Ovary (tissue), 9 donors: ENCODE measurements around the gene CACNA2D3. TPM values are rescaled to one million over a fixed set of nuclear protein-coding genes. Genes with fewer than 3 reads are reported as not detected.

Experiments
- DNase-seq, 5 donors: peaks; one replicate each; pipeline ENCODE4 v3.0.0-alpha.2; 2019 to 2020
- H3K27ac ChIP-seq, 2 donors: fragments of 200-600 bp; one replicate each; pipeline versions ENCODE4 v1.5.1 to v1.8.0; 2019 to 2022
- H3K27me3 ChIP-seq: fragments of 200-600 bp; one replicate; pipeline ENCODE4 v1.8.0; 2022
- H3K36me3 ChIP-seq: fragments of 200-600 bp; sonication (generic); one replicate; pipeline ENCODE4 v1.5.1; 2019
- H3K4me1 ChIP-seq: one replicate; pipeline ENCODE4 v1.8.1; 2013; ENCODE audit warnings: mild to moderate bottlenecking, moderate library complexity; ENCODE audit not compliant: insufficient read depth
- H3K4me3 ChIP-seq: fragments of 200-600 bp; sonication (generic); one replicate; pipeline ENCODE4 v1.5.1; 2017
- H3K9me3 ChIP-seq, 2 donors: fragments of 200-600 bp in 1 of 2; sonication (generic) in 1 of 2; one replicate each; pipeline versions ENCODE4 v1.5.1 to v1.8.1; 2013 to 2019; ENCODE audit warnings: mild to moderate bottlenecking in 1 of 2, moderate library complexity in 1 of 2
- CTCF ChIP-seq, 3 donors: fragments of 450-650 bp in 2 of 3; fragments of 200-600 bp in 1 of 3; IDR thresholded peaks; one replicate each; pipeline versions ENCODE4 v1.5.1 to v1.8.0; 2016 to 2022; ENCODE audit warnings: antibody characterized with exemption in 3 of 3, mild to moderate bottlenecking in 1 of 3
- EP300 ChIP-seq: sonication (generic); formaldehyde crosslinking; IDR thresholded peaks from one replicate; pipeline ENCODE4 v1.6.1; 2017; ENCODE audit warnings: antibody characterized with exemption
- POLR2A ChIP-seq: fragments of 450-650 bp; IDR thresholded peaks from one replicate; pipeline ENCODE4 v1.6.1; 2017; ENCODE audit warnings: antibody characterized with exemption, mild to moderate bottlenecking, moderate library complexity
- WGBS, 3 donors: extraction: QIAGEN DNeasy Blood & Tissue Kit in 1 of 3; methylation state at CpG; one replicate each; pipeline versions ENCODE4 v1.1.5 to v1.1.7; 2013 to 2017; 5-methylcytosine and 5-hydroxymethylcytosine counted together
- intact Hi-C, 4 donors: fragments of 100-400 bp; cut with DNase I; formaldehyde crosslinking; loops; one replicate each; pipeline versions ENCODE4 v1.11.0 to v1.15.1; 2022 to 2023
- polyA plus RNA-seq, 2 donors: library from polyadenylated mRNA; stranded (reverse); fragments of 200-250 nt in 1 of 2; fragments of 350-450 nt in 1 of 2; fragmentation: Illumina TruSeq in 1 of 2; extraction: RNeasy Lipid Tissue Mini Kit (QIAGEN cat#74804) in 1 of 2; gene quantifications; one replicate each; pipeline ENCODE4 v1.2.3, GENCODE V29; 2013 to 2014
- total RNA-seq, 7 donors: library from RNA; depleted of rRNA in 2 of 7; stranded (reverse); fragments of >200 nt in 2 of 7; fragmentation: NEBNext Ultra II Directional in 3 of 7; extraction: Animal tissue kit (Norgen Biotek cat#: 25700) in 3 of 7; gene quantifications; one replicate each; pipeline versions ENCODE4 v1.1.0 to v1.2.4, GENCODE V29; 2016 to 2023
- donor health status: DM: no; HTN: no; CAD: no; lungs with moderate emphysema.
- donor health status: DM: no; HTN: no; CAD: no.
- donor health status: Bipolar disorder and iron deficiency.
- donor health status: DM: yes; HTN: yes; CAD: no.
- donor health status: DM: no; HTN: no; CAD: no.
- donor health status: DM: yes; HTN: yes; CAD: no.

Gene CACNA2D3
- total and polyA plus RNA-seq, 9 donors: 2.0 to 10.1 (median 4.7) TPM

GRCh38 chr3:54225841-54226528 lies 103.6 kb downstream of the CACNA2D3 start:
- 63 to 73% (median 71%) methylated on average over 8 of the region's 8 CpGs for WGBS, 3 donors
- H3K27ac ChIP-seq: no peak overlapping the region
- no peak for DNase-seq
- TF ChIP-seq CTCF (IDR thresholded peaks at IDR 0.05) (no peak), POLR2A (no peak), EP300 (no peak)
- H3K36me3 ChIP-seq: no peaks in the 10 kb centered on the region
- no peaks in the 10 kb centered on the region for H3K9me3 ChIP-seq
- H3K27me3 ChIP-seq: no peaks in the 10 kb centered on the region
- H3K4me1 ChIP-seq: no peaks in the 10 kb centered on the region
- intact Hi-C loops: no loop called here
- no peak overlapping the region for H3K4me3 ChIP-seq

- H3K9me3 ChIP-seq: no peaks in the 10 kb centered on the region
- no peaks in the 10 kb centered on the region for H3K36me3 ChIP-seq
- no peak for DNase-seq
- H3K4me1 ChIP-seq: no peaks in the 10 kb centered on the region
- no peak overlapping the region for H3K4me3 ChIP-seq
- H3K27ac ChIP-seq: no peak overlapping the region
- no peaks in the 10 kb centered on the region for H3K27me3 ChIP-seq
- 87 to 92% (median 91%) methylated on average over 5 of the region's 5 CpGs for WGBS, 3 donors
- intact Hi-C loops: no loop called here
- TF ChIP-seq POLR2A (no peak), CTCF (IDR thresholded peaks at IDR 0.05) (no peak), EP300 (no peak)
Observed at GRCh38 chr3:54228806-54229205, 106.5 kb downstream of the CACNA2D3 start.

- WGBS, 3 donors: 92 to 98% (median 94%) methylated on average over 4 of the region's 4 CpGs
- intact Hi-C loops: no loop called here
- no peaks in the 10 kb centered on the region for H3K36me3 ChIP-seq
- TF ChIP-seq CTCF (IDR thresholded peaks at IDR 0.05) (no peak), POLR2A (no peak), EP300 (no peak)
- H3K27ac ChIP-seq: no peak overlapping the region
- no peaks in the 10 kb centered on the region for H3K9me3 ChIP-seq
- no peak for DNase-seq
- no peaks in the 10 kb centered on the region for H3K27me3 ChIP-seq
- no peaks in the 10 kb centered on the region for H3K4me1 ChIP-seq
- H3K4me3 ChIP-seq: no peak overlapping the region
Observed at GRCh38 chr3:54232618-54233017, 110.3 kb downstream of the CACNA2D3 start.

- intact Hi-C loops: no loop called here
- WGBS, 3 donors: 88 to 93% (median 93%) methylated on average over 4 of the region's 4 CpGs
Observed at GRCh38 chr3:54235998-54236397, 113.6 kb downstream of the CACNA2D3 start.

More at GRCh38 chr3:54235998-54236397, 113.6 kb downstream of the CACNA2D3 start:
- Histone ChIP-seq H3K4me1 (no peaks in the 10 kb centered on the region), H3K27ac (no peak overlapping the region), H3K27me3 (no peaks in the 10 kb centered on the region), H3K9me3 (no peaks in the 10 kb centered on the region), H3K36me3 (no peaks in the 10 kb centered on the region), H3K4me3 (no peak overlapping the region)
- no peak for DNase-seq
- TF ChIP-seq EP300 (no peak), CTCF (IDR thresholded peaks at IDR 0.05) (no peak), POLR2A (no peak)
